ENCODE data around the gene EVX1. TPM values are rescaled to one million over a fixed set of nuclear protein-coding genes. Genes with fewer than 3 reads are reported as not detected.

EVX1 gene
- polyA plus RNA-seq, 1 donor from 2014 or later: not detected

DNA sequence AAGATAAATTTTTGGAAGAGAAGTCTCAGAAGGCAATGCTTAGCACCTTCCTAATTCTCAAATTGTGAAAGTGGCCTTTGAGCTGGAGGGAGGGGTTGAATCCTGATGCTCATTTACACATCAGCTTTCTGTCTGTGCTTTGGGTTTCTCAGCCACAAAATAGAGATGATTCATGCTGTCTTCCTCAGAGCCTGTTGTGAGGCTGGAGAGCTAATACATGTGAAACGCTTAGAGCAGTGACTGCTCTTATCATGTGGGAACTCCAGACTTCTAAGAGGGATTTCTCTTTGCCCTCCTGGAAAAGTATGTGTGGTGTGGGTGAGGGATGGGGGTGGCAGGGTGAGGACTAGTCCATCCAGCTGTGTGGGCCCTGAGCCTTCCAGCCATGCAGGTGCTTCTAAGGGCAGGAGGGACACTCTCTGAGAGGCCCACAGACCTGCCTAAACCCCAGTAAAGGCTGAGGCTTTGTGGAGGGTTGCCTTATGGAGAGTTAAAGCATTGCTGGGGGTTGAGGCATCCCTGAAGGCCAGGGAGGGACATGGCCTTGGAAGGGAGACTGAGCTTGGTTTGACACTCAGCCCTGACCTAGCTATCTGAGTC lies 4.8 kb upstream of the EVX1 start:
- H3K36me3 Mint-ChIP-seq: no peaks in the 10 kb centered on the region
- peak overlapping the region in 1 of 4 donors; percentile 48 for H3K4me3 Mint-ChIP-seq
- H3K9me3 Mint-ChIP-seq: peaks cover 0 to 3% (median 0%) of the 10 kb centered on the region in 3 donors
- peak overlapping the region in 2 of 3 donors; percentile 2 to 80 for H3K27ac Mint-ChIP-seq
- H3K4me1 Mint-ChIP-seq: peaks cover 2 to 22% (median 9%) of the 10 kb centered on the region in 3 donors
- H3K27me3 Mint-ChIP-seq: peaks cover 77% of the 10 kb centered on the region

DNA sequence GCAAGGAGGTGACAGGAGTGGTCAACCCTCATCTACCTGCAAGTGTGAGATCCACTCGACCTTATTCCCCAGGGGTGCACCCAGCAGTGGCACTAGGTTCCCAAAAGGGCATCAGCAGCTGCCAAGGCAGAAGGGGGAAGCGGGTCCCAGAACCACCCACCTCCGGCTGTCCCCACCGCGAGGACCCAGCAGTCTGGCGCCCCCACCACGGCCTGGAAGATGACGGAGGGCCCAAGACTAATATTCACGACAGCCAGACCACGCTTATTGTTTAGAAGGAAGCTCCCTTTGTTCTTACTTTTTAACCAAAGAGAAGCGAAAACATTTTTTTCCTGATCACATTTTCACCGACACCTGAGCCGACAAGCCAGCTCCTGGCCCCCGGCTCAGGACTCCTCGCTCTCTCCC lies 3.6 kb upstream of the EVX1 start:
- Mint-ChIP-seq H3K4me1 (peaks cover 6 to 22% (median 13%) of the 10 kb centered on the region in 3 donors), H3K9me3 (peaks cover 0 to 3% (median 0%) of the 10 kb centered on the region in 3 donors), H3K36me3 (no peaks in the 10 kb centered on the region), H3K4me3 (peak overlapping the region; percentile 30 to 76 (median 52)), H3K27ac (peak overlapping the region; percentile 2 to 80 (median 50)), H3K27me3 (peaks cover 78% of the 10 kb centered on the region)

DNA sequence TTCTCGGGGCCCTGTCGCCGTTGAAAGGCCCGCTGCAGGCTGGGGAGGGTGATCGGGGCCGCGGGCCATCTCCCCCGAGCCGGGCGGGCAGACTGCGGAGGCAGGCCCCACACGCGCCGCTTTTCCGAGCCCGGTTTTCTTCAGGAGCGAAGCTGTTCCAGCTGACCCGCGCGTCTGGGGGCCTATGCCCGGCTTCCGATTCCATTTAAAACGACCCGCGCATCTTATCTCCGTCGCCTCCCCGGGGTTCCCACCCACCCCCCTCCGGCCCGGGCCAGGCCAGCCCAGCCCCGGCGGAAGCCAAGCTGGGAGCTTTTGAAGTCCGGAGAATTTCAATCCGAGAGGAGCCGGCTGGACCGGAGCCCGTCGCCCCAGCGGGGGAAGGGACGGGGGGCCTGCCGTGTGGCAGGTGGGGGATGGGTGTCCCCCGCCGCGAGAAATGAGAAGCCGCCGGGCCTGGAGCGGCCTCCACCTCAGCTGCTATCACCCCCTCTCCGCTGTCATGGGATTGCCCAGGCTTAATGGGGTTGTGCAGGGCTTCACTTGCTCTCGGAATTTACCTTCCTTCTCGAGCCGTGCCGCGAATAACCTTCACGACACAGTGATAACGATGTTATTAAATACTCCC lies 3.1 kb upstream of the EVX1 start:
- Mint-ChIP-seq H3K36me3 (no peaks in the 10 kb centered on the region), H3K27me3 (peaks cover 77% of the 10 kb centered on the region), H3K27ac (peak overlapping the region in 2 of 3 donors; percentile 39 to 88), H3K4me1 (peaks cover 8 to 22% (median 16%) of the 10 kb centered on the region in 3 donors), H3K4me3 (peak overlapping the region; percentile 30 to 76 (median 60)), H3K9me3 (peaks cover 0 to 5% (median 0%) of the 10 kb centered on the region in 3 donors)

DNA sequence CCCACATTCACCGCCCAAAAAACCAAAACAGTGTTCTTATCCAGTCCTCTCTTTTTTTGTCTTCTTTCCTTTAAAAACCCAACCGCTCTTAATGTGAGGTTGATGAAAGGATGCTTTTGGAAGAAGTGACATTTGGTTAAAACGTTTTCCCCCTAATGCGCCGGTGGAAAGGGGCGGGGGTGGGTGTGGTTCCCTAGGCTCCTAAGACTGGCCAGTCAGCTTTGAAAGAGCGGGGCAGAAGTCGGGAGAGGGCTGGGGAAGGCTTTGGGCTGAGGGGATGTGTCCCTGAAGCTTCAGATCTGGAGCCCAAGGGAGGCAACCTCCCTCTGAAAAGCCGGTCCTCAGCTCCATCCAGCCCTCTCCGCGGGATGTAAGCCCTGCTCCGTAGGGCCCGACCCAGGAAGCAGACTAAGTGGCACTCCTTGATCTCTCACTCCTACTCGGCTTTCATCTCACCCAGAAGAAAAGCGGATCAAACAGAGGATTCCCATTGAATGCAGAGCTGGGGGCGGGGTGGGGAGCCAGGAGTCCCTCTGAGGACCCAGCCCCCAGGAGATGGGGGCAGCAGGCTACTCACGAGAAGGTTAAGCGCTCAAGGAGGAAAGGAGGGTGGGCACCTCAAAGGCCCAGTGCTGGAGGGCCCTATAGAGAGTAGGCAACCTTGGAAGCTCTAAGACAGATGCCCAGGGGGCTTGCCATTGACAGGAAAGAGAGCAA lies 2.4 kb upstream of the EVX1 start:
- H3K4me3 Mint-ChIP-seq: peak overlapping the region in 3 of 4 donors; percentile 45 to 60 (median 51)
- peaks cover 0 to 9% (median 0%) of the 10 kb centered on the region in 3 donors for H3K9me3 Mint-ChIP-seq
- H3K27me3 Mint-ChIP-seq: peaks cover 80% of the 10 kb centered on the region
- H3K36me3 Mint-ChIP-seq: no peaks in the 10 kb centered on the region
- peaks cover 8 to 22% (median 16%) of the 10 kb centered on the region in 3 donors for H3K4me1 Mint-ChIP-seq
- peak overlapping the region; percentile 9 to 88 (median 73) for H3K27ac Mint-ChIP-seq

DNA sequence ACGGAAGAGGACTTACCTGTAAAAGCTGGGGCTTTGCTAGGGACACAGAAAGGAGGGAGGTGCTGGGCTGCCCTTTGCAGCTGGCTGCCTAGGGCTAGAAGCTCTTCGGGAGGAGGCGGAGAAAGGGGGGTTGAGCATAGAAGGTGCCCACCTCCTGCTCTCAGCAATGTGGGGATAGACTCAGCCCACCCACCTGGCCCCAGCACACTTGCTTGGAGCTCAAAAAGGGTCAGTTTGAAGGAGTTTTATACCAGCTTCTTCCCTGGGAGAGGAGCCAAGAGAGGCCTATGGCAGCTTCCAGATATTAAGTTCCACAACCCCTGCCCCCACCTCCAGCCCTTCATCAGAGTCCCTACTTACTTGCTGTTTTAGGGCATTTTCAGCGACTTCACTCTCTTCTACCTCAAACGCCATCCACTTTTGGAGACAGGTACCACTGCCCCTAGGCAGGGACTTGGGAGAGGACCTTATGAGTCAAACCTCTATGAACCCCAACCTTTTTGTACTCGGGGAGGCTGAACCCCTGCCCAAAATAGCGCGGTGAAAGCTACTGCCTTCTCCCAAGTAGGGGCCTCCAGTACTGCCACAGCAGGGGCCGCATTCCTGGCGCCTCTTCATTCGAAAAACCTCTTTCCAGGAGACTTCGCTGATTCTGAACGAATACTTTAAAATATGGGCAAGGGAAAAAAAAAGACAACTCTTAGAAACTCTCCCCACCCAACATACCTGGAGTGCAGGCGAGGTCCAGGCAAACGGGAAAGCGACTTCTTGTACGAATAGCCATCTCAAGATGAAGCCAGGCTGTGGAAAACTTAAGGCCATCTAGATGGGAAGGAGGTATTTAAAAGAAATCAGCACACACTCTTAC lies 1.2 kb upstream of the EVX1 start:
- Mint-ChIP-seq H3K36me3 (no peaks in the 10 kb centered on the region), H3K9me3 (peaks cover 0 to 9% (median 0%) of the 10 kb centered on the region in 3 donors), H3K4me3 (peak overlapping the region in 2 of 4 donors; percentile 34 to 60), H3K4me1 (peaks cover 8 to 22% (median 12%) of the 10 kb centered on the region in 3 donors), H3K27ac (peak overlapping the region; percentile 81 to 88 (median 85)), H3K27me3 (peaks cover 75% of the 10 kb centered on the region)

DNA sequence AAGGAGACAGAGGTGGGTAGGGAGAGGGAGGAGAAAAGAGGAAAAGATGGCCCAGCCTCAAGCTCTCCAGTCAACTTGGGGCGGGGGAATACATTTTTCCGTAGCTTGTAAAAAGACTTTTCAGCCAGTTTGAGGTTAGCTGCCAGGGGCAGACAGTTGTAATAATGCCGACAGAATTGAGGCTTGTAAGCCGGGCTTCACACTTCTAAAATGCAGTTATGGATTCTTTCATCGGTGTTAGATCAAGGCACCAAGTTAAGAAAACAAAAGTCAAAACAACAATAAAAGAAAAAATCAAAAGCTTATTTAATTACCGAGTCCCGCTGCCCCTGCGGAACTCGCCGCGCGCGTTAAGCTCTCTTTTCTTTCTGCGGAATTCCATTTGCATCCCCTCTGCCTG lies 448 bp upstream of the EVX1 start:
- Mint-ChIP-seq H3K4me1 (peaks cover 8 to 22% (median 12%) of the 10 kb centered on the region in 3 donors), H3K27me3 (peaks cover 74% of the 10 kb centered on the region), H3K36me3 (peaks cover 2% of the 10 kb centered on the region), H3K9me3 (peaks cover 0 to 9% (median 0%) of the 10 kb centered on the region in 3 donors), H3K27ac (peak overlapping the region; percentile 81 to 88 (median 85)), H3K4me3 (peak overlapping the region in 3 of 4 donors; percentile 23 to 74 (median 59))

DNA sequence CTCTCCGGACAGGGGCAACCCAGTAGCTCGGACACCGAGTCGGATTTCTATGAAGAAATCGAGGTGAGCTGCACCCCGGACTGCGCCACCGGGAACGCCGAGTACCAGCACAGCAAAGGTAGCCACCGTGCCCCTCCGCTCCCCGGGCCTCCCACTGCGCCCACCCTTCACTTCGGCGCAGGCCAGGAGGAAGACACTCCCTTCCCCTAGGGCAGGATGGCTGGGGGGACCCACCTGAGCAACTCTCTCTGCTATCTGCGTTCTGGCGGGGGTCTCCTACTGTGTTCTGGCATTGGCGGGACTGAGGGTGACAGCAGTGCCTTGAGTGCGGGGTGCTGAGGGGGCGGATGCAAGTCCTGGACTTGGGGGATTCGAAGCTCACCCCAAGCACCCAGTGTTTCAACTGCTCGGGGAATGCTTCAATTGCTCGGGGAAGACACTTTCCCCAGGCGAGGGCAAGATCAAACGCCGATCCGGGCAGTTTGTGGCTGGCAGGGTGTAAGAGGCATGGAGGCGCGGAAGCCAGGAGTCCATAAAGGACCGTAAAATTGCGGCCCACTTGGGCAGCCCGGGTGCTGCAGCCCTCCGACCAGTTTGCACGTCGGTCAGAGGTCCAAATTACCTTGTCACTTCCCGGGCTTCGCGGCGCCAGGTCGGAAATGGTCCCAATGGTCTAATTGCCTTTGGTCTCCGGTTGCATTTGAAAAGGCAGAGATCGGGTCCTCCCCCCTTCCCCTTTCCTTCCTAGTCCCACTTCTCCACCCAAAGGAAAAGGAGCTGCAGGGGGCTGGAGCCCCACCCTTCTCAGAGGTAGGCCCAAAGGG lies 950 bp downstream of the EVX1 start:
- Mint-ChIP-seq H3K4me1 (peaks cover 8 to 14% (median 12%) of the 10 kb centered on the region in 3 donors), H3K4me3 (peak overlapping the region; percentile 39 to 72 (median 57)), H3K27me3 (peaks cover 77% of the 10 kb centered on the region), H3K36me3 (peaks cover 2% of the 10 kb centered on the region), H3K27ac (peak overlapping the region; percentile 67 to 86 (median 73)), H3K9me3 (peaks cover 0 to 9% (median 0%) of the 10 kb centered on the region in 3 donors)

DNA sequence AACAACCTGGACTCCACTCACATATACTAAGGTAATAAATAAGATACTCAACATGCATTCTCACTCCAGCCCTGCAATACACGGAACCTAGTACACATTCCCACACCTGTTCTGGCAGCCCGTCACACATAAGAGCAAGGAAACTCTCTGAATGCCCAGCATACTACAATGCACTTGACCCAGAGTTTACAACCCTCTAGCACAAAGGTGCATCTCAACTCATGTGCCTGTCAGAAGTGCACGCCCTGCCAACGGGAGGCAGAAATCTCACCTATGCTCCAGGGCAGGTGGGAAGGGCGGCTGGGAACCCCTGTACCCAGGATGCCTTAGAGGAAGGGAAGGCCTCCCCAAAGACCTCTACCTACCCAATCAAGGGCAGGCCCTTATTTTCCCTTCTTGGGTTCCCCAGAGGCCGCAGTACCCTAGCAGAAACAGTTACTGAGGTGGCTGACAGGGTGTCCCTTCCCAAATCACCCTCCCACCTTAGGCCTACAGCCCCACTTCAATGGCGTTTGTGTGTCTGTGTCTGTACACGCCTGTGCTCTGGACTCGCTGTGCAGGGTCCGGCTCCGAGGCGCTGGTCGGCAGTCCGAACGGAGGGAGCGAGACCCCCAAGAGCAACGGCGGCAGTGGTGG lies 2.0 kb downstream of the EVX1 start:
- Mint-ChIP-seq H3K9me3 (peaks cover 0 to 9% (median 0%) of the 10 kb centered on the region in 3 donors), H3K27me3 (peaks cover 80% of the 10 kb centered on the region), H3K36me3 (peaks cover 2% of the 10 kb centered on the region), H3K4me3 (peak overlapping the region in 3 of 4 donors; percentile 25 to 85 (median 43)), H3K4me1 (peaks cover 9 to 24% (median 14%) of the 10 kb centered on the region in 3 donors), H3K27ac (peak overlapping the region in 2 of 3 donors; percentile 71 to 81)

DNA sequence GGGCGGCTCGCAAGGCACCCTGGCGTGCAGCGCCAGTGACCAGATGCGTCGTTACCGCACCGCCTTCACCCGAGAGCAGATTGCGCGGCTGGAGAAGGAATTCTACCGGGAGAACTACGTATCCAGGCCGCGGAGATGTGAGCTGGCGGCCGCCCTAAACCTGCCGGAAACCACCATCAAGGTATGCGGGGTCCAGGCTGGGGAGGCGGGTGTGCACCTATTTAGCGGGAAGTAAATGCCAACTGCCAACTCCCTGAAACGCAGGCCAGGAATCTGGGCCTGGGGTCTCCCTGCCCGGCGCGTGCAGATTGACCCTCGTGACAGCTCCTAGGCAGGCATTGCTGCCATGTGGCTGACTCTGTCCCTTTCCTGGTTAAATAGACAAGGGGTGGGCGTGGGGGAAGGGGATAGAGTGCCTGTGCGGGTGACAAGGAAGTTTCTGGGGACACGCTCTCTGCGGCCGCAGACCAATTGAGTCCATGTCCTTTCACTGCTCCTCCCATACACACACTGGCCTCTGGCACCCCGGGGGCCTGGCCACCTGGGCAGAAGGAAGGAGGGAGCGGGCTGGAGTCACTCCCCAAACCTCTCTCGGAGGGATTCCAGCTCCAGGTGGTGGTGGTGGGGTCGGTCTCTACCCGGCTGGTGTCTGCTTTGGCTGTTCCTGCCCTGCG lies 2.7 kb downstream of the EVX1 start:
- Mint-ChIP-seq H3K27ac (peak overlapping the region; percentile 39 to 81 (median 71)), H3K9me3 (peaks cover 0 to 9% (median 0%) of the 10 kb centered on the region in 3 donors)

DNA sequence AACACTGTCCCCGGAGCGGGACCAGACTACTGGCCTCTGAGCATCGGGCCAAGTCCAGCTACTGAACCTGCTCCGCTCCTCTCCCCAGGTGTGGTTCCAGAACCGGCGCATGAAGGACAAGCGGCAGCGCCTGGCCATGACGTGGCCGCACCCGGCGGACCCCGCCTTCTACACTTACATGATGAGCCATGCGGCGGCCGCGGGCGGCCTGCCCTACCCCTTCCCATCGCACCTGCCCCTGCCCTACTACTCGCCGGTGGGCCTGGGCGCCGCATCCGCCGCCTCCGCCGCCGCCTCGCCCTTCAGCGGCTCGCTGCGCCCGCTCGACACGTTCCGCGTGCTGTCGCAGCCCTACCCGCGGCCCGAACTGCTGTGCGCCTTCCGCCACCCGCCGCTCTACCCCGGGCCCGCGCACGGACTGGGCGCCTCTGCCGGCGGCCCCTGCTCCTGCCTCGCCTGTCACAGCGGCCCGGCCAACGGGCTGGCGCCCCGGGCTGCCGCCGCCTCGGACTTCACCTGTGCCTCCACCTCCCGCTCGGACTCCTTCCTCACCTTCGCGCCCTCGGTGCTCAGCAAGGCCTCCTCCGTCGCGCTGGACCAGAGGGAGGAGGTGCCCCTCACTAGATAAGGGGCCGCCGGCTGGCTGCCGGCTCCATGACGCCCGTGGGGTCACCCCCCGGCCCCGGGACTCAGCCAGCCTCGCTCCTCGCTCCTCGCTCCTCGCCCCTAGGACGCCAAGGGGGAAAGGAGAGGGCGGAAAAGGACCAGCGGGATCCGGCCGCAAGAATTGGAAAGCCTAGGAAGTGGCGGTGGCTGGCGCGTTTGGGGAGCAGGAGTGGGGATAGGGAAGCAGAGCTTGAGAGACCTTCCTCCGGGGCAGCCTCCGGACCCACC lies 3.4 kb downstream of the EVX1 start:
- Mint-ChIP-seq H3K4me3 (peak overlapping the region in 2 of 4 donors; percentile 37 to 45), H3K36me3 (peaks cover 2% of the 10 kb centered on the region), H3K27ac (peak overlapping the region in 2 of 3 donors; percentile 39 to 78), H3K4me1 (peaks cover 11 to 24% (median 19%) of the 10 kb centered on the region in 3 donors), H3K27me3 (peaks cover 80% of the 10 kb centered on the region), H3K9me3 (peaks cover 0 to 9% (median under 1%) of the 10 kb centered on the region in 3 donors)

More for the DNA sequence above, 2.7 kb downstream of the EVX1 start:
- Mint-ChIP-seq H3K4me1 (peaks cover 9 to 23% (median 14%) of the 10 kb centered on the region in 3 donors), H3K4me3 (peak overlapping the region in 2 of 4 donors; percentile 17 to 45), H3K27me3 (peaks cover 80% of the 10 kb centered on the region), H3K36me3 (peaks cover 2% of the 10 kb centered on the region)

DNA sequence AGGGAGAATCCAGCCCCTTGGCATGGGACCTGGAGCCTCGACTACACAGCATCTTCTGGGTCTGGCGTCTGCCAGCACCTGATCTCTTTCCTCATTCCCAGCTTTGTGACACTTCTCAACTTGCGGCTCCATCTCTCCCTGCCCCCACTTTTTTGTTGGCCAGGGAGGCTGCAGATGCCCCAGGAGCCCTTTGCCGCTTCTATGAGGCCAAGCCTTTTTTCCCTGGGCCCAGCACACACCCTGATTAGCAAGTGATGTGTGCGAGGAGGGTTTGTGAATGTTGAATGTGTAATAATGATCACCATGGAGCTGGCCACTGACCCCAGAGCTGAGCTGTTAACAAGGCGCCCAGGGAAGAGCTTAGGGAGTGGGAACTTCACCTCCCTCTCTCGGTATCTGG lies 4.4 kb downstream of the EVX1 start:
- H3K27ac Mint-ChIP-seq: peak overlapping the region in 1 of 3 donors; percentile 61
- H3K36me3 Mint-ChIP-seq: peaks cover 2% of the 10 kb centered on the region
- peaks cover 77% of the 10 kb centered on the region for H3K27me3 Mint-ChIP-seq
- H3K4me3 Mint-ChIP-seq: peak overlapping the region in 3 of 4 donors; percentile 26 to 67 (median 57)
- H3K9me3 Mint-ChIP-seq: peaks cover 0 to 9% (median 2%) of the 10 kb centered on the region in 3 donors
- peaks cover 11 to 26% (median 21%) of the 10 kb centered on the region in 3 donors for H3K4me1 Mint-ChIP-seq

All from IgD-negative memory B cell (primary cell).